ENCODE results near the gene VNN1.
"Not testable (repeated sequence)": the region's sequence is repeated elsewhere in the genome, so short reads cannot be mapped to it uniquely, and the experiment has no call there.

The VNN1 gene

DNA sequence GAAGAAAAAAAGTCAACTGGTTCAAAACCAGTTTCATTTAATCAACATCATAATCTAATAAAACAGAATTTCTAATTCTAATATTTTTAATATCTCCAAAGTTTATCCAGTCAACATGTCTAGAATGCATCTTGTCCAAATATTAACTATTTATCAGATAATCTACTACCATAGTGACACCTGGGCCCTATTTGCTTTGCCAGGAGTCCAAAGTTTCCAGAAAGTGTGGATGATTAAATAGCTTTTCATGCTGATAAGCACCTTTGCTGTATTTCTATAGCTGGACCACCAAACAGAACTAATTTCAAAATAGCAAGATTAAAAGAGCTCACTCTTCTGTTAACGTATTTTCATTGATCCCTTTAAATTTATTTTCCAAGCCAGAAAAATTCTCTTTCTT is 42.6 kb downstream of the VNN1 start:
- DNase-seq (ENCODE audit: low read depth), result no peak

DNA sequence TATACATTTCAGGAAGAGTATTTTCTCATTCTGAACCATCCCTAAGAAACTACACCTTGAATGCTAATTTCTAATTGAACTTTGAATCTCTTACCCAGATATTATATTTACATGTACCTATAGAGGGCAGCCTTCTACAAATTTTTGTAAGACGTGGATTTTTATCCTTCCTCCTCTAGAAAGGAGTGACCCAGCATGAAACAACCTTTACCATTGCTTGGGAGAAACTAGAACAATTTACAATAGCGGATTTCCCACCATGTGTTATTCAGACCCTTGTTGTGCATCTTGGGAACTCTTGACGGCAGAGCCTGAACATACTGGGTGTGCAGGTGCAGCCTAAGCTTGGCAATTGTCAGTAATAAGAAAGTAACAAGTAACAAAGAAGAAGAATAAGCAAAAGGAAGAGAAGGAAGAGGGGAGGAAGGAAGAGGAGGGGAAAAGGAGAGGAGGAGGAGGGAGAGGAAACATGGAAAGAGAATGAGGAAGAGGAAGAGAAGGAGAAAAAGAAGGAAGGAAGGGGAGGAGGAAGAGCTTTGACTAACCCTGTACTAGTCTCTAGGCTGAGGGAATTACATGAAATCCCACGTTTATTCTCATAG is 44.1 kb downstream of the VNN1 start:
- no peak for DNase-seq (ENCODE audit: low read depth)

DNA sequence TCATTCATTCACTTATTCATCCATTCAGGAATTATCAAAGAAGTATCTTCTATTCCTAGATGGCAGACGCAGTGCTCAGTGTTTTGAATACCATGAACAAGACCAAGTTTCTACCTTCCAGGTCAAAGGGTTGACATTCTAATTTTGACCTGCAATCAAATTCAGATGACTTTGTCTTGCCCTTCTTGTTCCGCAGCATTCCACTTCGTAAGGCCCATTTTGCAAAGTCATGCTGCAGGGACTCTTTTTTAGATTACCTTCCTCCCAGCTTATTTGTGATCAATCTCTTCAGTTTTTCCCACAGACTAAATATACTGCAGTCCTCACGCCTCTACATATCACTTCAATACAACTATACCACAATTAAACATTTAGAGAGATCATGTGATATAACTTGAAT is 47.7 kb downstream of the VNN1 start:
- DNase-seq (ENCODE audit: low read depth), result no peak

DNA sequence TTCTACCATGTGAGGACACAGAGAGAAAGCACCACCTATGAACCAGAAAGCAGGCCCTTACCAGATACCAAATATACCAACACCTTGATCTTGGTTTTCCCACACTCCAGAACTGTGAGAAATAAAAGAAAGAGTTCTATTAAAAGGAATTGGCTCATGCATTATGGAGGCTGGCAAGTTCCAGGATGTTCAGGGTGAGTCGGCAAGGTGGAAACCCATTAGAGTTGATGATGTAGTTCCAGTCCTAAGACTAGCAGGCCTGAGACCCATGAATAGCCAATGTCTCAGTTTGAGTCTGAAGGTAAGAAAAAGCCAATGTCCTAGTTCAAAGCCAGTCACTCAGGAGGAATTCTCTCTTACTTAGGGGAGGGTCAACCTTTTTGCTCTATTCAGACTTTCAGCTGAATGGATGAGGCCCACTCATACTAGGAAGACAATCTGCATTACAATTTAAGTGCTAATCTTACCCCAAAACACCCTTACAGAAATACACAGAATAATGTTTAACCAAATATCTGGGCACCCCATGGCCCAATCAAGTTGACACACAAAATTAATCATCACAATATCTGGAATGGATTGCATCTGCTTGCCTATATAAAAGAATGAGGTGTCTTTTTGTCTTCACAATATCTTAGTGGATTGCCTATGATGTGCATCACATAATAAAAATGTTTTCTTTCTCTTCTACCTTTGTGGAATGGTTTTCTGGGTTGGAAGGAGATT is 49.4 kb downstream of the VNN1 start:
- no peak for DNase-seq (ENCODE audit: low read depth)

DNA sequence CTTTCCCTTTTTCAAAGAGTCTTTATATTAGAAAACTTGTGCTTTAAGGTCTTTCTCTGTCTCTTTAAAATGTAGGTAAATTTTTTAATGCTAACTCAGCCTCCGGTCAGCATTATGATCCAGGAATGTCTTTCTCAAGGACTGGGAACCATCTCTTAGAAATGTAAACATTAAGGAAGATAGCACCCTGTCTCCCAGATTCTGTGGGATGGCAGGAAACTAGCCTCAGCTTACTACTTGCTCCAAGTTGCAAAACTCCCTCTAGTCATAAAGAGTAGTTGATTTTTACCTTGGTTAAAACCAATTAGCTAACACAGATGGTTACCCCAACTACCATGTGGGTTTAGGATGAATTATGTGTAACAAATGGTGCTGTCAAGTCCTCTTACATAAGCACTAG is 50.2 kb downstream of the VNN1 start:
- no peak for DNase-seq (ENCODE audit: low read depth)

DNA sequence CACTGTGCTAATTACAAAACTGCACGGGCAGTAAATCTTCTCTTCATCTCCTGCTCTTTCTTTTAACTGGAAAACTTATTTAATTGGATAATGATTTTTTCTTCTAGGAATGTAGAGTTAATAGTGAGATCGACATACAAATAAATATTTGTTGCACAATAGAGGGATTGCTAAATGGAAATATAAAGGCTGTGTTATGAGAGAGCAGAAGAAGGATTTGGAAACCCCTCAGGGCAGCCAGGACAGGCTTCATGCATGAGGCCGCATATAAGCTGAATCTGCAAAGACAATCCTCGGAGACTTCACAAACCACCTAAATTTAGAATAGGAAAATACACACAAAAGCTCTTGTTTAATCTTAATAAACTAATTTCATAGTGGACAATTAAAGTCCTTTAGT is 51.9 kb downstream of the VNN1 start:
- no peak for DNase-seq (ENCODE audit: low read depth)

DNA sequence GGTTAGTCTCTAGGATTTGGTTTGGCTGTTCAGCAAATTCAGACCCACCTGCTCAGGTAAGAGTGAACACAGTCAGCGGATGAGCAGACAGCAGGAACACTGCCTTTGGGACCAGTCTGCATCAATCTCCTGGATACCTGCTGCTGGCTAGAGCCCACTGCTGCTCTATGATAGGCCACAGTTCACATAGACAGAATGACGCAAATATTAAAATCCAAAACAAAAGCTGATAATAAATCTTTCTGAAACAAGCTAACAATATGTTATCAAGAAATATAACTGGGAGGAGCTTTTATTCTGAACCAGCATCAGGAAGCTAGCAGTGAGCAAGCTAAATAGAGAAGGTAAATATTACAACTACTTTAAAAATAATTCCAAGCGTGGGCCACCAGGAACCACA is 54.8 kb downstream of the VNN1 start, which contains the start of gene TAAR1:
TAAR1 (minus strand) TSS at position 101 of the 400 bp plus-strand sequence. CDS start 13,179 bp downstream, outside the sequence.
- no peak for DNase-seq (ENCODE audit: low read depth)

DNA sequence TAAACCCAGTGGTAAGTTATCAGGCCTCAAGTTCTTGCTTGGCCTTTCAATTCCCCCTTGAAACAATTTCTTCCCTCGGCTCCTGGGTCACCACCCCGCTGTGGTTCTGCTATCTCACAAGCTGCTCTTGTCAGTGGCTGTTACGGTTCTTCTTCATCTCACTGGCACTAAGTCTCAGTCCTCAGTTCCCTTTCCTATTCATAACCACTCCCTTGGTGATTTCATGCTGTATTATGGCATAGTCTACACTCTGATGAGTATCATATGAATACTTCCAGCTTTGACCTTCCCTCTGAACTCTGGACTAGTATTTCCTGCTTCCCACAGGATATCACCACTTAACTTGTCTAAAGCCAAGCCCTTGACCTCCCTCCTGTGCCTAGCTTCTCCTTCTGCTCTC is 62.8 kb downstream of the VNN1 start:
- DNase-seq (ENCODE audit: low read depth), result no peak

DNA sequence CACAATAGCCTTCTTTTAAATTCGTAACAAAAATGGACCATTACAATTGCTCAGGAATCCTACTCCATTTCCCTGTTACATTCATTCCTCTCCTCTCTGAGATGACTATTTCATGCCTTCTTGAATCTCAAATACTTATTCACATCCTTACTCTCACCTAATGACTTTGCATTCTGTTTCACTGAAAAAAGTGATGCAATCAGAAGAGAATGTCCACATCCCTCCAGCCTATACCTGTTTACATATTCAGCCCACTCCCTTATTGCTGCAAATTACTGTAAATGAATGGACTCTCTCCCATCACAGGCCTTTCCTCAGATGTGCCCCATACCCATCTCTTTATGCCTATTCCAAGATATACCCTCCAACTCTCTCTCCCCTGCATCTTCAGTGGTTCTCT is 63.4 kb downstream of the VNN1 start:
- no peak for DNase-seq (ENCODE audit: low read depth)

DNA sequence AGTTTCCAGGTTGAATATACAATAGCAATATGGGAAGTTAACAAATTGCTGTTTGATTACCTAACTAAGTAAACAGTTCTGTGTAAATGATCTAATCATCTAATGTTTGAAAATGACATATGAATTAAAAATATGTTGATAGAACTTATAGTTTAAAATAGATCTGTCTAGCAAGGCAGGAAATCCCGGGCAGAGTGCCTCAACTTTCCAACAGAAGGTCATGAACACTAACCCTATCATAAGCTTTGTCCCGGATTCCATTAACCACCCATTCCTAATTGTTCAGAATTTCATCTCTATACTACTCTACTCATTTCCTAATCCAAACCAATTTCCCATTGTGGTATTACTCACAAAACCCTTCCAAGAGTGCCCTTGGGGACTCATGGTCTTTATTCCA is 65.0 kb downstream of the VNN1 start:
- DNase-seq (ENCODE audit: low read depth), result no peak

DNA sequence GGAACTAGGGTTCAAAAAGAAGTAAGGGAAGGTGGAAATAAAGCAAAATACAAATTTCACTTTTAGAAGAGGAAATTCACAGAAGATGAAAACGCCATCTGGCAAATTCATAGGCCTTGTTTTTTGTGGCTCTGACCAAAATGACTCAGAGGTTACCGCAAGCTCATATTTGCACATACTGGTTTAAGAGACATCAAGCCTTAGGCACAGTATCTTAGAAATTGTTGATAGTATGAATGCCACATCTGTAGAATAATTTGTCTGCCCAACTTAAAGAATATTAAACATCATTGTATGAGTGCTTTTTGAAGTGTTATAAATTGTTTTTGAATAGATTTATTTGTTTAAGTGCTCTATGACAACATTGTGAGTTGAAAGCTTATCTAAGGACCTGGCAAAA is 65.5 kb downstream of the VNN1 start:
- DNase-seq (ENCODE audit: low read depth), result no peak

DNA sequence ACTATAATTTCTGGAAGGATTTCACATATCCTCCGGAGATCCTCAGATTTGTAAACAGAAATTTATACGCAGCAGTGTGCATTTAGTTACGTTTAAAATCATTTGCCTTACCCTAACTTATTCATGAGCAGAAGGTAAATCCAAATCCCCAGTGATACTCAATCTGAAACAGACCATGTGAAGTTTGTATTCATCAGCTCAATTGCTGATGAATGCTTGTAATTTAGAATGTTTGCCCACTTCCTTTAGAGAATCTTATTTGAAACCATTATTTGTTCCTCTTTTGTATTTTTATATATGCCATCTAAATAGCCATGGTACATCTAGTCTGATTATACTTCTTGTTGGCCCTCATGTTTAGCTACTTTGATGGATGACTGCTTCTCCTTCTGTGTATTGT is 70.3 kb downstream of the VNN1 start:
- DNase-seq (ENCODE audit: low read depth), result no peak

DNA sequence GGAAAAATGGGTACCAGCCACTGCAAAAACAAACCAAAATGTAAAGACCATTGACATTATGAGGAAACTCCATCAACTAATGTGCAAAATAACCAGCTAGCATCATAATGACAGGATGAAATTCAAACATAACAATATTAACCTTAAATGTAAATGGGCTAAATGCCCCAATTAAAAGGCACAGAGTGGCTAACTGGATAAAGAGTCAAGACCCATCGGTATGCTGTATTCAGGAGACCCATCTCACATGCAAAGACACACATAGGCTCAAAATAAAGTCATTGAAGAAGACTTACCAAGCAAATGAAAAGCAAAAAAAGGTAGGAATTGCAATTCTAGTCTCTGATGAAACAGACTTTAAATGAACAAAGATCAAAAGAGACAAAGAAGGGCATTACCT is 76.7 kb downstream of the VNN1 start:
- DNase-seq (ENCODE audit: low read depth), result not testable (repeated sequence)

DNA sequence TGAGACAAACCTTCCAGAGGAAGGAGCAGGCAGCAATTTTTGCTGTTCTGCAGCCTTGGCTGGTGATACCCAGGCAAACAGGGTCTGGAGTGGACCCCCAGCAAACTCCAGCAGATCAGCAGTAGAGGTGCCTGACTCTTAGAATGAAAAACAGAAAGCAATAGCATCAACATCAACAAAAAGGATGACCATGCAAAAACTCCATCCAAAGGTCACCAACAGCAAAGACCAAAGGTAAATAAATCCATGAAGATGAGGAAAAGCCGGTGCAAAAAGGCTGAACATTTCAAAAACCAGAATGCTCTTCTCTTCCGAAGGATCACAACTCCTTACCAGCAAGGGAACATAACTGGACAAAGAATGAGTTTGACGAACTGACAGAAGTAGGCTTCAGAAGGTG is 77.9 kb downstream of the VNN1 start:
- DNase-seq (ENCODE audit: low read depth), result not testable (repeated sequence)

DNA sequence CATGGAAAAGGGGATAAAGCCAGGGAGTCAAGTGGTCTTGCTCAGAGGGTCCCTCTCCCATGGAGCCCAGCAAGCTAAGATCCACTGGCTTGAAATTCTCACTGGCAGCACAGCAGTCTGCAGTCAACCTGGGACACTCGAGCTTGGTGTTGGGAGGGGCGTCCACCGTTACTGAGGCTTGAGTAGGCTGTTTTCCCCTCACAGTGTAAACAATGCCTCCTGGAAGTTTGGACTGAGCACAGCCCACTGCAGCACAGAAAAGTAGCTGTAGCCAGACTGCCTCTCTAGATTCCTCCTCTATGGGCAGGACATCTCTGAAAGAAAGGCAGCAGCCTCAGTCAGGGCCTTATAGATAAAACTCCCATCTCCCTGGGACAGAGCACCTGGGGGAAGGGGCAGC is 78.6 kb downstream of the VNN1 start:
- not testable (repeated sequence) for DNase-seq (ENCODE audit: low read depth)

DNA sequence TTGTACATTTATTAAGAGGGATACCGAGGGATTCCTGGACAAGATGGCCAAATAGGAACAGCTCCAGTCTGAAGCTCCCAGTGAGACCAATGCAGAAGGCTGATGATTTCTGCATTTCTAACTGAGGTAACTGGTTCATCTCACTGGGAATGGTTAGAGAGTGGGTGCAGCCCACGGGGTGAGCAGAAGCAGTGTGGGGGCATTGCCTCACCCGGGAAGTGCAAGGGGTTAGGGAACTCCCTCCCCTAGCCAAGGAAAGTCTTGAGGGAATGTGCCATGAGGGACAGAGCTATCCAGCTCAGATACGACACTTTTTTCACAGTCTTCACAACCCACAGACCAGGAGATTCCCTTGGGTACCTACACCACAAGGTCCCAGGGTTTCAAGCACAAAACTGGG is 79.1 kb downstream of the VNN1 start:
- DNase-seq (ENCODE audit: low read depth), result no peak

DNA sequence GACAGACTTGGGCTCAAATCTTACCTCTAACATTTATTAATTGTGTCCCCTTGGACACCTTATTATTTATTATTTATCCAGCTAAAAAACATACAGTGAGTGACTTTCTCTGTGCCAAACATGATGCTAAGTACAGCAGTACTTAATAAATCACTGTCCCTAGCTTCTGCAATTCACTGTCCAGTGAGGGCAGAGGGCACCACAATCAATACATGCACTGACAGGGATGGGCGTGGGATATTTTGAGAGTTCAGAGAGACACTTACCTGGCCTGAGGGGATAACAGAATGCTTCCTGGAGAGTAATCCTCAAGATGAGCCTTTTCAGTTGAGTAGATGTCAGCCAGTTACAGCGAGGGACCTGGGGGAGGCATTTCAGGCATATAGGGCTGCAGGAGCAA is 80.5 kb downstream of the VNN1 start:
- DNase-seq (ENCODE audit: low read depth), result no peak

All from activated T-cell treated with anti-CD3 and anti-CD28 coated beads for 48 hours (primary cell).